Testis (tissue), 5 donors: ENCODE results near the gene MRPL51. TPM values are rescaled to one million over a fixed set of nuclear protein-coding genes. Genes with fewer than 3 reads are reported as not detected.

Source experiments
- DNase-seq: peaks from one replicate; pipeline ENCODE4 v3.0.0-alpha.2; 2019
- H3K27ac ChIP-seq, 2 donors: fragments of 200-600 bp; sonication (generic); one replicate each; pipeline ENCODE4 v1.5.1; 2019
- H3K27me3 ChIP-seq: fragments of 200-600 bp; sonication (generic); one replicate; pipeline ENCODE4 v1.5.1; 2019
- H3K36me3 ChIP-seq: fragments of 200-600 bp; sonication (generic); one replicate; pipeline ENCODE4 v1.5.1; 2017; ENCODE audit warnings: low read depth; ENCODE audit errors: missing control alignments
- H3K4me1 ChIP-seq: fragments of 200-600 bp; sonication (generic); one replicate; pipeline ENCODE4 v1.5.1; 2019
- H3K4me3 ChIP-seq, 2 donors: fragments of 200-600 bp; sonication (generic); one replicate each; pipeline ENCODE4 v1.5.1; 2017 to 2019
- H3K9me3 ChIP-seq: fragments of 200-600 bp; sonication (generic); one replicate; pipeline ENCODE4 v1.5.1; 2017
- POLR2A ChIP-seq: fragments of 450-650 bp; IDR thresholded peaks from one replicate; pipeline ENCODE4 v1.6.1; 2017; ENCODE audit warnings: antibody characterized with exemption, mild to moderate bottlenecking, moderate library complexity
- WGBS, 2 donors: methylation state at CpG; one replicate each; pipeline ENCODE4 v1.1.5; 2018; 5-methylcytosine and 5-hydroxymethylcytosine counted together
- intact Hi-C: fragments of 100-400 bp; cut with DNase I; formaldehyde crosslinking; loops from one replicate; pipeline ENCODE4 v1.15.1; 2023; ENCODE audit warnings: low total_unique reads
- long read RNA-seq, 2 donors: transcript quantifications; one replicate each; lab custom pipeline, GENCODE V29; 2026
- polyA plus RNA-seq: library from polyadenylated mRNA; stranded (reverse); fragments of 350-450 nt; fragmentation: Illumina TruSeq; extraction: RNeasy Lipid Tissue Mini Kit (QIAGEN cat#74804); gene quantifications from one replicate; pipeline ENCODE4 v1.2.3, GENCODE V29; 2014; ENCODE audit warnings: low read depth, low replicate concordance; ENCODE audit not compliant: insufficient read depth
- total RNA-seq, 2 donors: library from RNA; depleted of rRNA; stranded (reverse); fragments of >200 nt; gene quantifications; one replicate each; pipeline ENCODE4 v1.2.3, GENCODE V29; 2016
- TF ChIP-seq, protein P1 (sequence below), 3 experiments: fragments of 450-650 bp in 2 of 3; fragments of 200-600 bp in 1 of 3; sonication (generic) in 1 of 3; IDR thresholded peaks; one replicate each; pipeline ENCODE4 v1.5.1; 2016 to 2019; ENCODE audit warnings: antibody characterized with exemption in 3 of 3, mild to moderate bottlenecking in 2 of 3, moderate library complexity in 1 of 3

MRPL51 gene
- total RNA-seq, result 100 to 1,000 TPM; 106 to 135 TPM
- 343 TPM for polyA plus RNA-seq
- long read RNA-seq, donor 1, transcript MRPL51-201 (3 exons, 1,234 nt), result major isoform, 128 of 147 reads
- long read RNA-seq, donor 1, transcript MRPL51-202 (3 exons, 601 nt), result minor isoform, 8 of 147 reads
- long read RNA-seq, donor 1, transcript MRPL51-203 (2 exons, 501 nt), result minor isoform, 5 of 147 reads
- long read RNA-seq, donor 1, transcript MRPL51-205 (3 exons, 814 nt), result minor isoform, 5 of 147 reads
- long read RNA-seq, donor 1, partial matches to known transcripts, result 0 of 147 reads
- long read RNA-seq, donor 1, other reads (novel, unspliced or antisense), result 0 of 147 reads
- long read RNA-seq, donor 2, transcript MRPL51-201 (3 exons, 1,234 nt), result major isoform, 66 of 84 reads
- long read RNA-seq, donor 2, transcript MRPL51-202 (3 exons, 601 nt), result minor isoform, 6 of 84 reads
- long read RNA-seq, donor 2, partial matches to known transcripts, result 7 of 84 reads
- long read RNA-seq, donor 2, other reads (novel, unspliced or antisense), result 0 of 84 reads

DNA sequence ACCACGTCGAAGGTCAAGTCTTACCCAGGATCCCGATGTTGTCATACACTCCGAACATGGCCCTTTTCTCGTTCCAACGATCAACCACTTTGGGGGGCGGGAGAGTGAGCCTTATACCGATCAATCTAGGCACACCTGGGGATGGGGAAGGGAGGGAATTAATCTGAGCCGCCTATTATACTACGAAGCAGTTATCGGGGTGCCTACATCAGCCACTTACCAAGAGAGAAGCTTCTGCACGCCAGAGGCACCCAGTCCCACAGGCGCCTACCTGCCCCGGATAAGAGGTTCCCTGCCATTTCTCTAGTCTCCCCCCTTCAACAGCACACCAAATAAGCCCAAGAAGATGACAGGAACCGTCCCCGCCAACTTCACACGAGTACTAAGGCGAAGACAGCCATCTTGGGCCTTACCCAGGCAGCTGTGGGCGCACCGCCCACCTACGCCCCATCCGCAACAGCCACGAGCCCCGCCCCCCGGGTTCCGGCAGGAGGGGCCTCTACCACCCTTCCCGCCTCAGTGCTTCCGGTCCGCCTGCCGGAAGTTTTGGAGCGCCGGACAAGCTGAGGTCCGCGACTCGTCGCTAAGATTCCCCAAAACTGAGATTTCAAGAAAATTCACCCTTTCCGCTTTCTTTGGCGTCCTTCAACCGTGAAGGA, at the start of gene MRPL51:
MRPL51 (minus strand) TSS at position 425 of the 659 bp plus-strand sequence; CDS start at position 299, 126 bp downstream.
- peak; percentile 99 for DNase-seq
- no peaks in the 10 kb centered on the region for H3K9me3 ChIP-seq
- H3K4me1 ChIP-seq, result peaks cover 7% of the 10 kb centered on the region
- peak within 1 kb of the TSS; percentile 72 to 86 for H3K4me3 ChIP-seq
- intact Hi-C loops, result no loop called here
- no peak for TF ChIP-seq POLR2A
- TF ChIP-seq, protein P1, sequence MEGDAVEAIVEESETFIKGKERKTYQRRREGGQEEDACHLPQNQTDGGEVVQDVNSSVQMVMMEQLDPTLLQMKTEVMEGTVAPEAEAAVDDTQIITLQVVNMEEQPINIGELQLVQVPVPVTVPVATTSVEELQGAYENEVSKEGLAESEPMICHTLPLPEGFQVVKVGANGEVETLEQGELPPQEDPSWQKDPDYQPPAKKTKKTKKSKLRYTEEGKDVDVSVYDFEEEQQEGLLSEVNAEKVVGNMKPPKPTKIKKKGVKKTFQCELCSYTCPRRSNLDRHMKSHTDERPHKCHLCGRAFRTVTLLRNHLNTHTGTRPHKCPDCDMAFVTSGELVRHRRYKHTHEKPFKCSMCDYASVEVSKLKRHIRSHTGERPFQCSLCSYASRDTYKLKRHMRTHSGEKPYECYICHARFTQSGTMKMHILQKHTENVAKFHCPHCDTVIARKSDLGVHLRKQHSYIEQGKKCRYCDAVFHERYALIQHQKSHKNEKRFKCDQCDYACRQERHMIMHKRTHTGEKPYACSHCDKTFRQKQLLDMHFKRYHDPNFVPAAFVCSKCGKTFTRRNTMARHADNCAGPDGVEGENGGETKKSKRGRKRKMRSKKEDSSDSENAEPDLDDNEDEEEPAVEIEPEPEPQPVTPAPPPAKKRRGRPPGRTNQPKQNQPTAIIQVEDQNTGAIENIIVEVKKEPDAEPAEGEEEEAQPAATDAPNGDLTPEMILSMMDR (IDR thresholded peaks at IDR 0.05), result no peak
- WGBS, 2 donors, result 0 to 4% methylated on average over 30 to 39 of the region's 39 CpGs
- H3K36me3 ChIP-seq, result no peaks in the 10 kb centered on the region
- H3K27me3 ChIP-seq, result no peaks in the 10 kb centered on the region
- H3K27ac ChIP-seq, result peak within 1 kb of the TSS; percentile 82 to 99

DNA sequence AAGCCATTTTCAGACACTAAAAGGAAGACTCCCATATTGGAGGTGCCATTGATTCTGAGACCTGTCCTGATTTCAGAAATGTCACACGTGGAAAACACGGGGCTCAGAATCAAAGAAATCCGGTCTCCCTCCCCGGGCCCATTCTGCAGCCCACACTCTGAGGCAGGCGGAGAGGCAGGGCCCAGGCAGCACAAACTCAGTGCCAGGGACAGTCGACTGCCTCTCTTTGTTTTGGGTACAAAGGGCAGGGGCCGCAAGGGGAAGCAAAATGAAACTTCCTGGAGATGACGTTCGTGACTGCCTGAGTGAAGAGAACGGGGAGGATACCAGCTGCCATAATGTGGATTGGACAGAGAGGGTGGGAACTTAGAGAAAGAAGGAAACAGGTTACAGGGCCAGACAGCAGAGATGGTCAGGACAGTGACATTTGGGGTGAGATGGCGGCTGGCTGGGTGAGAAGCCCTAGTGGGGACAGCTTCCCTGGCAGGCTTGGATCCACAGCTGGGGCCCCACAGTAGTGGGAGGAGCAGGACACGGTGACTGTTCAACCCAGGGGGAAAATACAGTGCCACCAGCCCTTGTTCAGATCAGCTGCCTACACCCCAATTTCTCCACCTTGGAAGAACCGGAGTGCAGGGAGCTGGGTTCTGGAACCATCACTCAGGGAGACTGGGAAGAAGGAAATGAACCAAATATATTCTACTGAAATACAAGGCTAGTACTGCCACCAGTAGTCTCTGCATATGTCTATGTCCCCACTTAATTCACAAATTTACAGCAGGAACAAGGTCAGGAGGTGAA, 49.3 kb upstream of the MRPL51 start:
- Histone ChIP-seq H3K9me3 (no peaks in the 10 kb centered on the region), H3K27me3 (no peaks in the 10 kb centered on the region), H3K36me3 (peaks cover 3% of the 10 kb centered on the region), H3K4me1 (peaks cover 23% of the 10 kb centered on the region), H3K4me3 (no peak overlapping the region), H3K27ac (peak overlapping the region in 1 of 2 donors; percentile 32)
- DNase-seq, result no peak
- TF ChIP-seq POLR2A, result no peak
- TF ChIP-seq, protein P1 (IDR thresholded peaks at IDR 0.05), result no peak
- intact Hi-C loops, result no loop called here
- WGBS, 2 donors, result 67 to 87% methylated on average over 13 of the region's 13 CpGs

DNA sequence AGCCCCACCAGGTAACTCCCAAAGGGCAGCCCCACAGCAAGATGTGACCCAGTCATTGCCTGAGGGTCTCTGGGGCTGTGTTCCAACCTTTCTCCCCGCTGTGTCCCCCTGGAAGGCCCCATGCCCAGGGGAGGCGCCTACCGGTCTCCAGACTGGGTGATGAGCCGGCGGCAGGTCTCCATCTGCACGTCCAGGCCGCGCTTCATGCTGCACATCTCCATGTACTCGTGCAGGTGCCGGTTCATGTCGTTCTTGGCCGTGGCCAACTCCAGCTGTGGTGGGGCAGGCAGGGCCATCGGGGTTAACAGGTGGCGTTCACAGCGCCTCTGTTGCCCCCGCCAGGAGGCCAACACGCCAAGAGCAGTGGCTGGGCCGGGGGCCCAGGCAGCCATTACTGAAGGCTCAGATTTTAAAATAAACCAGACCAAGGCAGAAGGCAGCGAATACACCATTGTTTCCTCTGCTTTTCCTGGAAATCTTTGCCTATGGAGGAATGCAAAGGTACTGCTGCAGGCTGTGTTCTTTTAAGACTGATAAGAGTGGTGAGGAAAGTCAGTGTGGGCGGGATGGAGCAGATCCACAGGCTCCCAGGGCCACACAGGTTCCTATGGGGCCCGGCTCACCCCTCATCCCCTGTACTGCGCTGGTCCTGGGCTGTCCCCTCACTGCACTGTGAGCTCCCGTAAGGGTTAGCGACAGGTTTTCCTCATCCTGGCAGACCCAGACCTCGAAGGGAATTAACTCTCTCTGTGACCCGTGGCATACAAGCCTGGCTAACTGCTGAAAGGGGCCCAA, 48.5 kb upstream of the MRPL51 start:
- 54 to 61% methylated on average over 17 to 26 of the region's 26 CpGs for WGBS, 2 donors
- Histone ChIP-seq H3K4me3 (no peak overlapping the region), H3K27me3 (no peaks in the 10 kb centered on the region), H3K27ac (peak overlapping the region in 1 of 2 donors; percentile 32), H3K36me3 (peaks cover 3% of the 10 kb centered on the region), H3K9me3 (no peaks in the 10 kb centered on the region), H3K4me1 (peaks cover 22% of the 10 kb centered on the region)
- intact Hi-C loops, result no loop called here
- DNase-seq, result no peak
- TF ChIP-seq, protein P1 (IDR thresholded peaks at IDR 0.05), result no peak
- no peak for TF ChIP-seq POLR2A

DNA sequence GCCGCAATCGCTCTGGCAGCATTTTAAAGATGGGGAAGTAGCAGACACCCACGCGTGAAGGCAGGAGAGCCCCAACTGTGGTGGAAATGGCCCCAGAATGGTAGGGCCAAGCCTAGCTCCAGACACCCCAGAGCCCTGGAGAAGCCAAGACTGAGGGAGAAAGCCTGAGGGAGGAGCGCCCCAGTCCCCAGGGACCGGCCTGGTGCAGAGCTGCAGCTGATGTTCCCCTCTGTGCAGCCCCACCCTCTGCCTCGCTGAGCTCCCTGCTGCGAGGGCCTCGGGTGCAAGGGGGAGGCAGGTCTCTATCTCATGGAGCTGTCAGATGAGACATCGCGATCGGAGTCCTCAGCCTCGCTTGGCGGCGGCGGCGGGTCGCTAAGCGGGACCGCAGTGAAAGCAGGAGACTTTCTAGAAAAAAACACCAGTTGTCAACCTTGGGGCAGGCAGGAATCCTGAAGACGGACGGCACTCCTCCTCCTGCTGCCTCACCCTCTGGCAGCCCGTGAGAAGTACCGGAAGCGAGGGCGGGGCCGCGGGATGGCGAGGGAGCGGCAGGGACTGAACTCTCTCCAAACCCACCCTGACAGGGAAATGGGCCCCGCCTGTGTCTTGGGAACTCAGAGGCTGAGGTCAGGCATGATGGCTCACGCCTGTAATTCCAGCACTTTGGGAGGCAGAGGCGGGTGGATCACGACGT, 47.3 kb upstream of the MRPL51 start:
- WGBS, 2 donors, result 20 to 22% methylated on average over 30 to 35 of the region's 35 CpGs
- peak; percentile 80 for DNase-seq
- TF ChIP-seq, protein P1 (IDR thresholded peaks at IDR 0.05), result no peak
- no peak for TF ChIP-seq POLR2A
- Histone ChIP-seq H3K27me3 (no peaks in the 10 kb centered on the region), H3K4me1 (peaks cover 33% of the 10 kb centered on the region), H3K36me3 (no peaks in the 10 kb centered on the region), H3K4me3 (no peak overlapping the region), H3K9me3 (no peaks in the 10 kb centered on the region), H3K27ac (peak overlapping the region in 1 of 2 donors; percentile 51)
- intact Hi-C loops, result no loop called here
